ENCODE data around the gene DOCK4. TPM values are rescaled to one million over a fixed set of nuclear protein-coding genes. Genes with fewer than 3 reads are reported as not detected.

DOCK4 gene
- total and polyA plus RNA-seq, 2 of the 8 experiments (the other 6 are each of a cell fraction or from before 2014, with no cell fraction given) = 5.1 to 23.6 TPM

GRCh38 chr7:112174192-112174591, 32.0 kb downstream of the DOCK4 start:
- Histone ChIP-seq H3K4ac (replicated peaks; ENCODE audit: insufficient read length, low read depth, low read length) (no peak overlapping the region), H3K18ac (ENCODE audit: extremely low read depth, low read length) (no peak overlapping the region), H4K5ac (ENCODE audit: insufficient read length, low read depth, low read length) (no peak overlapping the region), H4K8ac (ENCODE audit: extremely low read depth, insufficient read depth, low read length) (no peak overlapping the region), H2AFZ (ENCODE audit: low read length) (no peak overlapping the region), H3K14ac (ENCODE audit: insufficient read length) (no peak overlapping the region), H3K9ac (replicated peaks in 1 of 4; ENCODE audit: extremely low read depth in 1 of 4, low read depth in 3 of 4, low read length in 3 of 4) (no peak overlapping the region), H2BK20ac (ENCODE audit: low read length) (no peak overlapping the region), H2AK5ac (ENCODE audit: low read depth, low read length) (no peak overlapping the region), H3K27me3 (replicated peaks in 1 of 4; ENCODE audit: control insufficient read depth in 3 of 4, extremely low read depth in 1 of 4, insufficient read depth in 3 of 4, low read length in 3 of 4) (no peaks in the 10 kb centered on the region), H2BK15ac (ENCODE audit: low read length) (no peak overlapping the region), H3K79me1 (ENCODE audit: low read depth, low read length) (peaks cover 3% of the 10 kb centered on the region; the same call in 1 of the 2 replicates), H2BK12ac (ENCODE audit: low read depth, low read length) (no peak overlapping the region), H3K23ac (ENCODE audit: insufficient read length) (no peak overlapping the region), H3K9me3 (ENCODE audit: insufficient read depth in 2 of 2, low read depth in 1 of 2, low read length in 1 of 2) (no peaks in the 10 kb centered on the region), H2BK5ac (ENCODE audit: low read depth, low read length) (no peak overlapping the region), H2BK120ac (replicated peaks; ENCODE audit: low read depth, low read length) (no peak overlapping the region), H3K36me3 (ENCODE audit: control insufficient read depth in 2 of 4, insufficient read depth in 4 of 4, low read length in 3 of 4) (no peaks in the 10 kb centered on the region), H4K20me1 (replicated peaks in 1 of 2; ENCODE audit: control insufficient read depth in 1 of 2, insufficient read depth in 2 of 2, low read length in 2 of 2) (no peaks in the 10 kb centered on the region), H3K4me3 (ENCODE audit: extremely low read depth in 1 of 4, insufficient read depth in 2 of 4, low read depth in 3 of 4, low read length in 4 of 4) (no peak overlapping the region), H3K23me2 (ENCODE audit: low read depth, low read length) (no peaks in the 10 kb centered on the region), H3K56ac (replicated peaks; ENCODE audit: insufficient read length, low read depth, low read length) (no peak overlapping the region), H3K79me2 (ENCODE audit: control insufficient read depth in 1 of 2, insufficient read depth in 2 of 2, low read length in 2 of 2) (peaks cover 0 to 53% of the 10 kb centered on the region in 2 experiments; a peak in 2 of 4 replicates), H3K27ac (ENCODE audit: low read depth, low read length) (no peak overlapping the region), H3K4me1 (replicated peaks in 1 of 4; ENCODE audit: control insufficient read depth in 3 of 4, insufficient read depth in 4 of 4, low read length in 3 of 4) (peaks cover 0 to 4% (median 0%) of the 10 kb centered on the region in 4 experiments; a peak in 1 of 7 replicates), H4K91ac (replicated peaks; ENCODE audit: insufficient read length, low read length) (no peak overlapping the region), H3K4me2 (ENCODE audit: insufficient read depth in 1 of 2, low read depth in 2 of 2, low read length in 2 of 2) (no peak overlapping the region)
- FAIRE-seq = no peak
- no peak for DNase-seq (ENCODE audit: low read depth in 1 of 2, low spot score in 2 of 2)
- 95% methylated on average over 3 of the region's 3 CpGs; no CpG with 5 or more reads in 1 of the 2 experiments for WGBS, 2 experiments (ENCODE audit: extremely low coverage in 1 of 2, insufficient coverage in 1 of 2, insufficient read length in 1 of 2, insufficient replicate concordance in 2 of 2, low coverage in 1 of 2, low lambda C conversion rate in 2 of 2, missing lambda C conversion rate in 1 of 2)
- ChIA-PET POLR2A (ENCODE audit: partially characterized antibody) (no interaction called here), CTCF (ENCODE audit: partially characterized antibody) (no interaction called here)
- TF ChIP-seq, protein P1, sequence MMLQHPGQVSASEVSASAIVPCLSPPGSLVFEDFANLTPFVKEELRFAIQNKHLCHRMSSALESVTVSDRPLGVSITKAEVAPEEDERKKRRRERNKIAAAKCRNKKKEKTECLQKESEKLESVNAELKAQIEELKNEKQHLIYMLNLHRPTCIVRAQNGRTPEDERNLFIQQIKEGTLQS (IDR thresholded peaks at IDR 0.05; ENCODE audit: insufficient read depth, low read depth, low read length) = no peak
- TF ChIP-seq SP4 (IDR thresholded peaks at IDR 0.05; ENCODE audit: low read length) (no peak), CEBPB (IDR thresholded peaks at IDR 0.05; ENCODE audit: low read depth, low read length) (no peak), HDAC6 (IDR thresholded peaks at IDR 0.05; ENCODE audit: low read depth, low read length) (no peak), EGR1 (IDR thresholded peaks at IDR 0.05; ENCODE audit: borderline replicate concordance, low read depth, low read length) (no peak), SUZ12 (IDR thresholded peaks at IDR 0.05; ENCODE audit: low read length) (no peak)

All from H1 (cell line).